H9 (cell line): ENCODE results near the gene IFT122. TPM values are rescaled to one million over a fixed set of nuclear protein-coding genes. Genes with fewer than 3 reads are reported as not detected.
A peak's percentile ranks its signal among the peaks of the same experiment; 100 is the strongest.

Experiments used
- DNase-seq: peaks from one replicate; pipeline ENCODE4 v3.0.0-alpha.2; 2017
- H2AFZ ChIP-seq: one replicate; pipeline ENCODE4 v1.6.1; 2013; ENCODE audit warnings: mild to moderate bottlenecking, low read length, control low read depth, moderate library complexity
- H2AK5ac ChIP-seq: 2 replicates; pipeline ENCODE4 v1.6.1; 2013; ENCODE audit warnings: low read length, control low read depth, mixed read lengths; ENCODE audit not compliant: insufficient read length
- H2BK120ac ChIP-seq: one replicate; pipeline ENCODE4 v1.6.1; 2013; ENCODE audit warnings: low read depth, mild to moderate bottlenecking, low read length, control low read depth, inconsistent platforms; ENCODE audit not compliant: poor library complexity, severe bottlenecking
- H2BK12ac ChIP-seq: 2 replicates; pipeline ENCODE4 v1.6.1; 2013; ENCODE audit warnings: low read length, control low read depth, mixed read lengths, low read depth; ENCODE audit not compliant: insufficient read length
- H2BK15ac ChIP-seq: 2 replicates; pipeline ENCODE4 v1.6.1; 2013; ENCODE audit warnings: low read depth, low read length, control low read depth
- H2BK20ac ChIP-seq: one replicate; pipeline ENCODE4 v1.6.1; 2013; ENCODE audit warnings: low read depth, mild to moderate bottlenecking, low read length, control low read depth, inconsistent platforms; ENCODE audit not compliant: poor library complexity, severe bottlenecking
- H2BK5ac ChIP-seq: 2 replicates; pipeline ENCODE4 v1.6.1; 2013; ENCODE audit warnings: low read length, control low read depth, mixed read lengths; ENCODE audit not compliant: insufficient read length
- H3K14ac ChIP-seq: 2 replicates; pipeline ENCODE4 v1.6.1; 2013; ENCODE audit warnings: low read length, control low read depth; ENCODE audit not compliant: insufficient read depth
- H3K18ac ChIP-seq: 2 replicates; pipeline ENCODE4 v1.6.1; 2013; ENCODE audit warnings: low read depth, mild to moderate bottlenecking, mixed read lengths, low read length, control low read depth; ENCODE audit not compliant: insufficient read length
- H3K23ac ChIP-seq: 2 replicates; pipeline ENCODE4 v1.6.1; 2013; ENCODE audit warnings: low read length, control low read depth, mixed read lengths, low read depth; ENCODE audit not compliant: insufficient read length
- H3K23me2 ChIP-seq: 2 replicates; pipeline ENCODE4 v1.6.1; 2013; ENCODE audit warnings: low read depth, mild to moderate bottlenecking, mixed read lengths, low read length, control low read depth; ENCODE audit not compliant: insufficient read length, poor library complexity, severe bottlenecking
- H3K27ac ChIP-seq: 2 replicates; pipeline ENCODE4 v1.5.1; 2013; ENCODE audit warnings: low read length, control low read depth, mixed read lengths, low read depth; ENCODE audit not compliant: insufficient read length
- H3K27me3 ChIP-seq: 2 replicates; pipeline ENCODE4 v1.6.1; 2013; ENCODE audit warnings: low read length, control low read depth, inconsistent platforms; ENCODE audit not compliant: insufficient read depth
- H3K4ac ChIP-seq: 2 replicates; pipeline ENCODE4 v1.6.1; 2013; ENCODE audit warnings: low read depth, mild to moderate bottlenecking, control low read depth, inconsistent platforms, low read length, moderate library complexity
- H3K4me1 ChIP-seq: 2 replicates; pipeline ENCODE4 v1.6.1; 2013; ENCODE audit warnings: low read length, control low read depth, inconsistent platforms; ENCODE audit not compliant: insufficient read depth
- H3K4me2 ChIP-seq: 2 replicates; pipeline ENCODE4 v1.6.1; 2013; ENCODE audit warnings: low read length, control low read depth, mixed read lengths; ENCODE audit not compliant: insufficient read length, insufficient read depth
- H3K56ac ChIP-seq: 2 replicates; pipeline ENCODE4 v1.6.1; 2013; ENCODE audit warnings: low read depth, mild to moderate bottlenecking, mixed read lengths, low read length, control low read depth; ENCODE audit not compliant: insufficient read length
- H3K79me1 ChIP-seq: 2 replicates; pipeline ENCODE4 v1.6.1; 2013; ENCODE audit warnings: low read depth, mild to moderate bottlenecking, moderate library complexity, low read length, control low read depth, inconsistent platforms; ENCODE audit not compliant: insufficient read depth, poor library complexity, severe bottlenecking
- H3K79me2 ChIP-seq: 2 replicates; pipeline ENCODE4 v1.6.1; 2013; ENCODE audit warnings: low read length, control low read depth, inconsistent platforms; ENCODE audit not compliant: insufficient read depth
- H3K9ac ChIP-seq: 2 replicates; pipeline ENCODE4 v1.6.1; 2013; ENCODE audit warnings: low read length, control low read depth, mixed read lengths; ENCODE audit not compliant: insufficient read length; ENCODE audit errors: extremely low read depth
- H3K9me3 ChIP-seq: one replicate; pipeline ENCODE4 v1.6.1; 2013; ENCODE audit warnings: low read depth, low read length, inconsistent platforms; ENCODE audit not compliant: control insufficient read depth
- H3T11ph ChIP-seq: one replicate; pipeline ENCODE4 v1.6.1; 2013; ENCODE audit warnings: mild to moderate bottlenecking, low read length, control low read depth, inconsistent platforms
- H4K20me1 ChIP-seq: one replicate; pipeline ENCODE4 v1.6.1; 2013; ENCODE audit not compliant: control insufficient read depth, insufficient read length, insufficient read depth
- H4K5ac ChIP-seq: 2 replicates; pipeline ENCODE4 v1.6.1; 2013; ENCODE audit warnings: low read depth, mild to moderate bottlenecking, mixed read lengths, low read length, control low read depth; ENCODE audit not compliant: insufficient read length
- H4K8ac ChIP-seq: replicated peaks from 2 replicates; pipeline ENCODE4 v1.6.1; 2013; ENCODE audit warnings: low read length, control low read depth, mixed read lengths, low read depth; ENCODE audit not compliant: insufficient read length
- H4K91ac ChIP-seq: 2 replicates; pipeline ENCODE4 v1.6.1; 2013; ENCODE audit warnings: low read depth, mild to moderate bottlenecking, moderate library complexity, mixed read lengths, low read length, control low read depth; ENCODE audit not compliant: insufficient read length
- H3K27ac Mint-ChIP-seq, 3 experiments: 2 replicates in 2 of 3; 3 replicates in 1 of 3; pipeline ENCODE4 v1.8.0; 2020 to 2021; ENCODE audit warnings: mixed read lengths in 3 of 3, mild to moderate bottlenecking in 1 of 3, moderate library complexity in 1 of 3
- H3K27me3 Mint-ChIP-seq: 2 replicates; pipeline ENCODE4 v1.8.0; 2021; ENCODE audit warnings: low read depth, mild to moderate bottlenecking, moderate library complexity, mixed read lengths
- H3K36me3 Mint-ChIP-seq, 3 experiments: 2 replicates in 2 of 3; 3 replicates in 1 of 3; pipeline ENCODE4 v1.8.0; 2020 to 2021; ENCODE audit warnings: low read depth in 3 of 3, mixed read lengths in 3 of 3; ENCODE audit not compliant: insufficient read depth in 1 of 3
- H3K4me1 Mint-ChIP-seq, 2 experiments: 2 replicates each; pipeline ENCODE4 v1.8.0; 2020; ENCODE audit warnings: mixed read lengths in 2 of 2
- H3K4me3 Mint-ChIP-seq, 2 experiments: 2 replicates in 1 of 2; 3 replicates in 1 of 2; pipeline ENCODE4 v1.8.0; 2020 to 2021; ENCODE audit warnings: mild to moderate bottlenecking in 2 of 2, mixed read lengths in 2 of 2, moderate library complexity in 1 of 2
- H3K9me3 Mint-ChIP-seq, 2 experiments: 2 replicates in 1 of 2; 3 replicates in 1 of 2; pipeline ENCODE4 v1.8.0; 2020; ENCODE audit warnings: mild to moderate bottlenecking in 2 of 2, mixed read lengths in 2 of 2, moderate library complexity in 1 of 2
- WGBS: extraction: QIAGEN DNeasy Blood & Tissue Kit; methylation state at CpG from one replicate; pipeline ENCODE4 v1.1.7; 2013; ENCODE audit warnings: missing lambda C conversion rate, low lambda C conversion rate, mixed read lengths; ENCODE audit not compliant: insufficient read length; ENCODE audit errors: extremely low coverage; 5-methylcytosine and 5-hydroxymethylcytosine counted together
- total RNA-seq: library from RNA; stranded (reverse); gene quantifications from 2 replicates; pipeline ENCODE4 v1.2.1, GENCODE V29; 2021
- TF ChIP-seq, protein P1 (sequence below): fragments of 200-600 bp; sonication (generic); conservative IDR thresholded peaks from 3 replicates; pipeline ENCODE4 v1.8.0; 2021; ENCODE audit warnings: antibody characterized with exemption, mild to moderate bottlenecking

IFT122 gene
- total RNA-seq, 1 experiment from 2014 or later = 19.3 TPM

DNA sequence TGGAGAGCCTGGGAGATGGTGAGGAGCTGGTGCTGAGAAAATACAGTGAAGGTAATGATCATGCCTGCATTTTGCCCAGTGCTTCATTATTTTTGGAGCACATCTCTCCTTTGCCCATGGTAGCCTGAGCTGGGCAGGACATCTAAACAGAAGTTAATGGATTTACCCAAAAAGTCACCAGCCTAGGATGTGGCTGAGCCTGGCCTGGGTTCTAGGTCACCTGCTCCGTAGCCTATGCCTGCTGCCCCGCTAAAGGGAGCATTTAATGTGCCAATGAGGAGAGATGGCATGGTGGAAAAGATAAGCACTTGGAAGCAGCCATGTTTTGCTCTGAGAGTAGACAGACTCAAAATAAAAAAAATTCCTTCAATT lies 46.6 kb downstream of the IFT122 start:
- peaks cover 52 to 56% of the 10 kb centered on the region in 2 experiments for H3K4me1 Mint-ChIP-seq

More for the DNA sequence above, 46.6 kb downstream of the IFT122 start:
- Histone ChIP-seq H4K20me1 (no peaks in the 10 kb centered on the region), H2AK5ac (no peak overlapping the region), H2BK120ac (no peak overlapping the region), H3K79me2 (no peaks in the 10 kb centered on the region), H3K56ac (no peak overlapping the region), H3K4me1 (peaks cover 11% of the 10 kb centered on the region; the same call in 1 of the 2 replicates), H3K23me2 (no peaks in the 10 kb centered on the region), H3K27me3 (no peaks in the 10 kb centered on the region), H2BK20ac (no peak overlapping the region), H3K9ac (no peak overlapping the region), H3K9me3 (no peaks in the 10 kb centered on the region), H3K18ac (no peak overlapping the region), H4K91ac (no peak overlapping the region), H3K27ac (no peak overlapping the region), H3T11ph (no peak overlapping the region), H3K4me2 (no peak overlapping the region), H2BK15ac (no peak overlapping the region), H2BK5ac (no peak overlapping the region), H4K8ac (no peak overlapping the region), H3K79me1 (no peaks in the 10 kb centered on the region), H3K14ac (no peak overlapping the region), H4K5ac (no peak overlapping the region), H2AFZ (no peak overlapping the region), H3K23ac (no peak overlapping the region), H3K4ac (no peak overlapping the region), H2BK12ac (no peak overlapping the region)
- peaks cover 2% of the 10 kb centered on the region; the same call in 1 of the 2 replicates for H3K27me3 Mint-ChIP-seq
- peak overlapping the region in 1 of 2 experiments; percentile 11; a peak in 2 of 5 replicates for H3K4me3 Mint-ChIP-seq
- no peak for DNase-seq
- no peaks in the 10 kb centered on the region; a peak in 1 of 5 replicates for H3K9me3 Mint-ChIP-seq
- H3K36me3 Mint-ChIP-seq = peaks cover 2 to 21% (median 11%) of the 10 kb centered on the region in 3 experiments; a peak in 6 of 7 replicates
- TF ChIP-seq, protein P1, sequence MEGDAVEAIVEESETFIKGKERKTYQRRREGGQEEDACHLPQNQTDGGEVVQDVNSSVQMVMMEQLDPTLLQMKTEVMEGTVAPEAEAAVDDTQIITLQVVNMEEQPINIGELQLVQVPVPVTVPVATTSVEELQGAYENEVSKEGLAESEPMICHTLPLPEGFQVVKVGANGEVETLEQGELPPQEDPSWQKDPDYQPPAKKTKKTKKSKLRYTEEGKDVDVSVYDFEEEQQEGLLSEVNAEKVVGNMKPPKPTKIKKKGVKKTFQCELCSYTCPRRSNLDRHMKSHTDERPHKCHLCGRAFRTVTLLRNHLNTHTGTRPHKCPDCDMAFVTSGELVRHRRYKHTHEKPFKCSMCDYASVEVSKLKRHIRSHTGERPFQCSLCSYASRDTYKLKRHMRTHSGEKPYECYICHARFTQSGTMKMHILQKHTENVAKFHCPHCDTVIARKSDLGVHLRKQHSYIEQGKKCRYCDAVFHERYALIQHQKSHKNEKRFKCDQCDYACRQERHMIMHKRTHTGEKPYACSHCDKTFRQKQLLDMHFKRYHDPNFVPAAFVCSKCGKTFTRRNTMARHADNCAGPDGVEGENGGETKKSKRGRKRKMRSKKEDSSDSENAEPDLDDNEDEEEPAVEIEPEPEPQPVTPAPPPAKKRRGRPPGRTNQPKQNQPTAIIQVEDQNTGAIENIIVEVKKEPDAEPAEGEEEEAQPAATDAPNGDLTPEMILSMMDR = no peak
- peak overlapping the region; percentile 3 to 88 (median 61); a peak in 5 of 7 replicates for H3K27ac Mint-ChIP-seq
- WGBS = no CpG with 5 or more reads among the region's 2 CpGs
